ENCODE results near the gene SVEP1.
"Not testable (repeated sequence)": the region's sequence is repeated elsewhere in the genome, so short reads cannot be mapped to it uniquely, and the experiment has no call there.

The SVEP1 gene

DNA sequence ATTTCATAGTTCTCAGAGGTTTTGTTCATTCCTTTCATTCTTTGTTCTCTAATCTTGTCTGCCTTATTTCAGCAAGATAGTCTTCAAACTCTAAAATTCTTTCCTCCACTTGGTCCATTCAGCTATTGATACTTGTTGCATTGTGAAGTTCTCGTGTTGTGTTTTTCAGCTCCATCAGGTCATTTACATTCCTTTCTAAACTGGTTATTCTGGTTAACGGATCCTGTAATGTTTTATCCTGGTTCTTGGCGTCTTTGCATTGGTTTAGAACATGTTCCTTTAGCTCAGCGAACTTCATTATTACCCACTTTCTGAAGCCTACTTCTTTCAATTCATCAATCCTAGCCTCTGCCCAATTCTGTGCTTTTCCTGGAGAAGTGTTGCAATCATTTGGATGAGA lies 196.8 kb downstream of the SVEP1 start:
- DNase-seq = no peak

DNA sequence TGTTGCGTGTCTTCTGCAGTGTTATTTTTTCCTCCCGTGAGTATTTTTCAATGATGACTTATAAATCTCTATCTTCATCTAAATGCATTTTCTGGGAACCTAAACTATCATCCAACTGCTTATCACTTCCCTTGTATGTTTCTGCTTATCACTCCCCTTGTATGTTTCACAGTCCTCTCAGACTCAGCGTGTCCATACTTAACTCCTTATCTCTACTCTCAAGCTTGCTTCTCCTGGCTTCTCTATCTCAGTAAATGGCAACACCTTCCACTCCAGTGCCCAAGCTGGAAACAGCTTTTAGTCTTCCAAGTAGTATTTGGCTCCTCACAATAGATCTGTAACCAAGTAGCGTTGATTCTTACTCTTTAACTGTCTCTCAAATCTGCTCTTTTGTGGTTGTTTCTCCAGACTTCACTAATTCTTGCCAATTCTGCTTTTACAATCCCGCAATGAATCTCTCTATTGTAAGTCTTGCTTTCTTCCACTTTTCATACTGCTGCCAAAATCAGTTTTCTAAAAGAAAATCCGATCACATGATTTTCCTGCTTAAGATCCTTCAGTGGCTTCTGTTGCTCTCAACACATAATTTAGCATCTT lies 208.0 kb downstream of the SVEP1 start:
- no peak for DNase-seq

DNA sequence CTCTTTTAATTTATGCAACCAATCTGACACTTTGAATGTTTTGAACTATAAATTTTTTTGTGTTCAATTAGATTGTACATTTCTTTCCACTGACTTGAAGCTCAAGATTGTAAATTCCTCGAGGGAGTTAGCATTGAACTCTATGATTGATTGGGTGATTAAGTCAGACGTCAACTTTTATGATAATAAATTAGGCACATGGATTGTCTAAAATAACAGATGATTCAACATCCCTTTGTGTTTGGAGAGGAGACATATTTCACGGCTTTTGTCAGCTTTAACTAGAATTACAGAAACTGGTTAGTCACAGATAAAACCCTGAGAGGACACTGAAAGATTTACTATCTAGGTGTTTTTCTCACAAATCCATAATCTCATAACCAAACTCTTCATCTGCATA lies 209.2 kb downstream of the SVEP1 start:
- DNase-seq = no peak

DNA sequence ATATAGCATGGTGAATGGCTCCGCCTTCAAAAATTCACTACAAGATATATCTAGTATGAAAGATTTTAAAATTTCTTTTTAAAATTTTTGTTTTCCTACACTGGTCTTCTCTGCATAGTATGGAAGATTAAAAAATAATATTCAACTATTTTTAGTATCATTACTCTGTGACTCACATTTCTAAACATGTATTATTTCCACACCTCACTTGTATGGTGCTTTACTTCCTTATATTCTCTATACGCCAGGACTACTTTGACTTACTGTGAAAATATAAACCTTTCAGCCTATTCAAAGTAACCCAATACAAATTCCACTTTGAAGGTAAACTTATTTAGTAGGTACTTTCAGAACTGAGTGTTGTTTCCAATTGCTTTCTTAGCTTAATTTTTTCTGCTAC lies 215.1 kb downstream of the SVEP1 start:
- DNase-seq = no peak

- not testable (repeated sequence) for DNase-seq
Observed at GRCh38 chr9:110358992-110359391, 220.5 kb downstream of the SVEP1 start.

GRCh38 chr9:110357505-110357904 lies 222.0 kb downstream of the SVEP1 start:
- DNase-seq = no peak

DNA sequence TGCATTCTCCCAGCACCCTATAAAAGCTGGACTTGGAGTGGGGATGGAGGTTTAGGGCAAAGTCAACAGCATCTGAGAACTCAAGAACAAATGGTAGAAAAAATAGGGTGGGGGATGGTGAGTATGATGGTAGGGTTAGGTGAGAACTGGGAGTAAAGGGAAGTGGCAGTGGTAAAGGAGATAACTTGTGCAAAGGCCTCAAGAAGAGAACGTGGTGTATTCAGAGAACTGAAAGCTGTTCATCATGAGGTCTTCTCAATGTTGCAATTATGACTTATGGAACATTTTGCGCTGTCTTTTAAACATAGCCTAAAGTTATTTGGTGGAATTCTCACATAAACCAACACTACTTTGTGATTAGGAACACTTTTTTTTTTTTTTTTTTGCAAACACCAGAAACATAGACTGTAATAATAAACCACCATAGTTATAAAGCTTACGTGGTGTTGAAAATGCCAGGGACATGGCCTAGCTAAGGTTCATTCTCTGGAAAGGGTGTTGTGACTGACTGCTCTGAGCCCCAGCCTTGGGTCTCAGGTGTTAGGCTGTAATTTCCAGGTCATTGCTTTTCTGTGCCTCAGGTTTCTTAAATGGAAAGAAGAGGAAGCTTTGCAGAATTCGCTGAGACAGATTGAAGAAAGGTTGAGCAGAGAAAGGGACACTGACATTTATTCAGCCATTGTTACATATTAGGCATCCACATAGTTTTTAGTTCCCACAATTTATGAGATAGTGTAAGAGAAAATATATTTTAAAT lies 222.7 kb downstream of the SVEP1 start:
- DNase-seq = no peak

GRCh38 chr9:110355911-110356310 lies 223.6 kb downstream of the SVEP1 start:
- DNase-seq = no peak

DNA sequence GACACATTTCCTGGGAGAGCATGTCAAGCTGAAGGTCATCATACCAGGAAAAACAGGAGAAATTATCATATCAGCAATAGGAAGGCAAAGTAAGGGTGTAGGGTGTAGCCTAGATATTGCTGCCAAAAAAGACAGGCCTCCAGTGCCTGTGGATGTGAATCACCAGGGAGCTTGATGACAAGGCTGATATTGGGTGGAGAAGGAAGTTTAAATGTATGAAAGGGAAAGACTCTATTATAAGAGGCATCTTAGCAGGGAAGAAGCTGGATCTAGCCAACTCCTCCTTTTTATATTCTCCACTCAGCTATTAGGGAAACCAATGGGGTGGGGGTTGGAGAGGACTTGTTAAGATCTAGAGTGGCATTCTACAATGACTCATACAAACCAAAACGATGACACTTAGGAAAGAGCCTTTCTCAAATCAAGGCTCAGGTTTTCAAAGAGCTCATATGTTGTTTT lies 228.5 kb downstream of the SVEP1 start:
- no peak for DNase-seq

DNA sequence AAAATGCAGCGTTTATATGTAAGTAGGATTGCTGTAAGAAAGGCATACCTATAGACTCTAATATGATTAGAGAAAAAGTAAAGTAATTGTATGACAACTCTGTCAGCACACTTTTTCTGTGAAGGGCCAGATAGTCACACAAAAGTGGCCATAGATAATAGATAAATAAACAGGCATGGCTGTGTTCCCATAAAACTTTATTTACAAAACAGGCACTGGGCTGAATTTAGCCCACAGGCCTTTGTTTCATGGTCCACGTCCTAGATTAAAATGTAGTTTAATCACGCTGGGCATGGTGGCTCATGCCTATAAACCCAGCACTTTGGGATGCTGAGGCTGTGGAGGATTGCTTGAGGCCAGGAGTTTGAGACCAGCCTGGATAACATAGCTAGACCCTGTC lies 233.2 kb downstream of the SVEP1 start:
- DNase-seq = no peak

DNA sequence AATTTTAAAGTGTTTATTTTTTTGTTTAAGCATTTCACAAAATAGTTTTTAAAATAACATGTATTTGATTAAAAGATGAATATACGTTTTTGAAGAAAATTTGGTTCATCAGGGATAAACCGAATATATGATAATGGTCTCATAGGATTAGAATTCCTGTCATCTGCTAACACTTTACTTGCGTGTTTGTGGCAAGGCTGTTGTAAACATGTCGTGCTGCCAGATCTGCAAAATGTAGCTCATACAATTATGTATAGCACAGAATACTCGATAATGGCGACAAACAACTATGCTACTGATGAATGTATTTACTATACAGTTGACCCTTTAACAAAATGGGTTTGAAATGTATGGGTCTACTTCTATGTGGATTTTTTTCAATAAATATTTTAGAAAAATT lies 234.7 kb downstream of the SVEP1 start:
- no peak for DNase-seq

- DNase-seq = no peak
Observed at GRCh38 chr9:110343551-110343950, 236.0 kb downstream of the SVEP1 start.

DNA sequence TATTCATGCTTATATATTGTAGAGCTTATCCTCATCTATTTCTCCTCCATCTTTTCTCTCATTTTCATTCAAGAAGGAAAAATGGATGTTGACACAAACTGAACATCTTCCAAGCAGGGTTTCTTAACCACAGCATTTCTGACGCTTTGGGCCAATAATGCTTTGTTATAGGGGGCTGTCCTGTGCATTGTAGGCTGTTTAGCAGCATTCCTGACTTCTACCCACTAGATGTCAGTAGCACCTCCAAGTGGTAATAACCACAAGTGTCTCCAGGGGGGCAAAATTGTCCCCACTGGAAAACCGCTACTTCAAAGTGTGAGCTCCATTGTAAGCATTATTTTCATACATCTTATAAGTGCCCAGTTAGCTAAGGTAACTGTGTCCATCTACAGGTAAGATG lies 239.2 kb downstream of the SVEP1 start:
- DNase-seq = no peak

DNA sequence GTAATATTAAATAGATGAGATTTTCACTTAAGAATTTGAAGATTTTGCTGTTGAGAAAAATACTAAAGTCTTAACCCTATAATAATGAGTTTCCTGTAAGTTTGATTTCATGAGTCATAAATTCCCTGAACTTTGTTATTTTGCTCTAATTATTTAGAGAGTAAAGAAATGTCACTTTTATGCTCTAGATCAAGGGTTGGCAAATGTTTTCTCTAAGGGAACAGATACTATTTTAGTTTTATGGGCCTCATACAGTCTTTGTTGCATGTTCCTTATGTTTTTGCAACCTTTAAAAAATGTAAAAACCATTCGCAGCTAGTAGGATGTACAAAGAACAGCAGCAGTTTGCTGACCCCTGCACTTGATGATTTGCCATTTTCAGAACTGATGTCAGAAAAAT lies 241.4 kb downstream of the SVEP1 start:
- DNase-seq = no peak

GRCh38 chr9:110337727-110338126 lies 241.8 kb downstream of the SVEP1 start, which contains the start of gene TXNDC8:
TXNDC8 (minus strand) TSS chr9:110337863.
- DNase-seq = no peak

GRCh38 chr9:110336363-110336762 lies 243.2 kb downstream of the SVEP1 start:
- no peak for DNase-seq

- DNase-seq = no peak
Observed at GRCh38 chr9:110334871-110335270, 244.7 kb downstream of the SVEP1 start.

DNA sequence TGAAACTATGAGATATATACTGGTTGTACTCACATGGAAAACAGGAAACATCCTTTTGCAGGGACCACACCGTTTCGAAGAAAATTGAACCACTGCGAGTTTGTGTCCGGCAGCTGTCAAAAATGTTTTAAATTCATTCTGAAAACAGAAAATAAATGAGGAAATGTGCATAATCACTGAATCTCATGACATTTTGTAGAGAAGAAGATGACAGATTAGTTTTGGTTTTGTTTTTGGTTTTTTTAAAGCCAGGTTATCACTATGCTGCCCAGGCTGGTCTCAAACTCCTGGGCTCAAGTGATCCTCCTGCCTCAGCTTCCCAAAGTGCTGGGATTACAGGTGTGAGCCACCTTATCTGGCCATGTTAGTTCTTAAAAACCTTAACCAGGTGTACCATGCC lies 245.4 kb downstream of the SVEP1 start:
- DNase-seq = no peak

DNA sequence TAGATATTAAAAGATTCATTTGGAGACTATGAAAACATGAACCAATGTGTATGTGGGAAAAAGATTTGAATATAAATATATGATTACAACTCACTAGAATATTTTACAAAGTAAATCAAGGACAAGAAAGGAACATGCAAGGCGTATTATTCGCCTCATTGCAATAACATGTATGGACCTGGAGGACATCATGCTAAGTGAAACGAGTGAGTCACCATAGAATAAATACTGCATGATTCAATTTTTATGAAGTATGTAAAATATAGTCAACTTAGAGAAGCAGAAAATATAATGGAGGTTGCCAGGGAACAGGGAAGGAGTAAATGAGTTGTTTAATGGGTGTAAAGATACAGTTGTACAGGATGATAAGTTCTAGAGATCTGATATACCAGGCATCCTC lies 246.8 kb downstream of the SVEP1 start:
- DNase-seq = no peak

- no peak for DNase-seq
Observed at GRCh38 chr9:110330484-110331105, 248.9 kb downstream of the SVEP1 start.

DNA sequence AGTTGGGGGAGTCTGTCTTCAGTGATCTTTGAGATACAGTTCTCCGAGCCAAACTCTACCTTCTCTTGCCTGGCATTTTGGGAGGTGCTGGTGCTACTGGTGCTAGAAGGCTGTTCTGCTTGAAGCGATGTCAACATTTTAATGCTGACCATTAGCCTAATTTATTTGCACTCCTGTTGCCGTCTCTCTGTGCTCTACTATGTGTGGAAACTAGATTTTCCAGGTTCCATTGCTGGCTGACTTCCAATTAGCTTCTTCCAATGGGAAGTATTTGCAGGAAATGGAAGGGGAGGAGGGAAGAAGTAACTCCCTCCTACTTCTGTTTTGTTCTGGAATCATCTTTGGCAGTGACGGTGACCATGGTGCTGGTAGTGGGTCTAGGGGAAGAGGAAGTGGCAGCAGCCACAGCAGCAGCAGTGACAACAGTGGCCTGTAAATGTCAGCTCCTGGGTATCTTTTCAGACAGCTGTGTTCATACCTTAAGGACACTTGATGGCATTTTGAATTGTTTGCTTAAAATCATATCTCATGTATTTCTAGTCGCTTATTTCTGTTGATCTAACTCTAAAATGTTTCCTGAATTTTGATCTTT lies 249.8 kb downstream of the SVEP1 start:
- DNase-seq = no peak

GRCh38 chr9:110328763-110329162 lies 250.8 kb downstream of the SVEP1 start:
- DNase-seq = no peak
